H9 (cell line): ENCODE data around the gene CD2. TPM values are rescaled to one million over a fixed set of nuclear protein-coding genes. Genes with fewer than 3 reads are reported as not detected.

Source experiments
- DNase-seq: peaks from one replicate; pipeline ENCODE4 v3.0.0-alpha.2; 2017
- H2AFZ ChIP-seq: one replicate; pipeline ENCODE4 v1.6.1; 2013; ENCODE audit warnings: mild to moderate bottlenecking, low read length, control low read depth, moderate library complexity
- H2AK5ac ChIP-seq: 2 replicates; pipeline ENCODE4 v1.6.1; 2013; ENCODE audit warnings: low read length, control low read depth, mixed read lengths; ENCODE audit not compliant: insufficient read length
- H2BK120ac ChIP-seq: one replicate; pipeline ENCODE4 v1.6.1; 2013; ENCODE audit warnings: low read depth, mild to moderate bottlenecking, low read length, control low read depth, inconsistent platforms; ENCODE audit not compliant: poor library complexity, severe bottlenecking
- H2BK12ac ChIP-seq: 2 replicates; pipeline ENCODE4 v1.6.1; 2013; ENCODE audit warnings: low read length, control low read depth, mixed read lengths, low read depth; ENCODE audit not compliant: insufficient read length
- H2BK15ac ChIP-seq: 2 replicates; pipeline ENCODE4 v1.6.1; 2013; ENCODE audit warnings: low read depth, low read length, control low read depth
- H2BK20ac ChIP-seq: one replicate; pipeline ENCODE4 v1.6.1; 2013; ENCODE audit warnings: low read depth, mild to moderate bottlenecking, low read length, control low read depth, inconsistent platforms; ENCODE audit not compliant: poor library complexity, severe bottlenecking
- H2BK5ac ChIP-seq: 2 replicates; pipeline ENCODE4 v1.6.1; 2013; ENCODE audit warnings: low read length, control low read depth, mixed read lengths; ENCODE audit not compliant: insufficient read length
- H3K14ac ChIP-seq: 2 replicates; pipeline ENCODE4 v1.6.1; 2013; ENCODE audit warnings: low read length, control low read depth; ENCODE audit not compliant: insufficient read depth
- H3K18ac ChIP-seq: 2 replicates; pipeline ENCODE4 v1.6.1; 2013; ENCODE audit warnings: low read depth, mild to moderate bottlenecking, mixed read lengths, low read length, control low read depth; ENCODE audit not compliant: insufficient read length
- H3K23ac ChIP-seq: 2 replicates; pipeline ENCODE4 v1.6.1; 2013; ENCODE audit warnings: low read length, control low read depth, mixed read lengths, low read depth; ENCODE audit not compliant: insufficient read length
- H3K23me2 ChIP-seq: 2 replicates; pipeline ENCODE4 v1.6.1; 2013; ENCODE audit warnings: low read depth, mild to moderate bottlenecking, mixed read lengths, low read length, control low read depth; ENCODE audit not compliant: insufficient read length, poor library complexity, severe bottlenecking
- H3K27ac ChIP-seq: 2 replicates; pipeline ENCODE4 v1.5.1; 2013; ENCODE audit warnings: low read length, control low read depth, mixed read lengths, low read depth; ENCODE audit not compliant: insufficient read length
- H3K27me3 ChIP-seq: 2 replicates; pipeline ENCODE4 v1.6.1; 2013; ENCODE audit warnings: low read length, control low read depth, inconsistent platforms; ENCODE audit not compliant: insufficient read depth
- H3K4ac ChIP-seq: 2 replicates; pipeline ENCODE4 v1.6.1; 2013; ENCODE audit warnings: low read depth, mild to moderate bottlenecking, control low read depth, inconsistent platforms, low read length, moderate library complexity
- H3K4me1 ChIP-seq: 2 replicates; pipeline ENCODE4 v1.6.1; 2013; ENCODE audit warnings: low read length, control low read depth, inconsistent platforms; ENCODE audit not compliant: insufficient read depth
- H3K4me2 ChIP-seq: 2 replicates; pipeline ENCODE4 v1.6.1; 2013; ENCODE audit warnings: low read length, control low read depth, mixed read lengths; ENCODE audit not compliant: insufficient read length, insufficient read depth
- H3K56ac ChIP-seq: 2 replicates; pipeline ENCODE4 v1.6.1; 2013; ENCODE audit warnings: low read depth, mild to moderate bottlenecking, mixed read lengths, low read length, control low read depth; ENCODE audit not compliant: insufficient read length
- H3K79me1 ChIP-seq: 2 replicates; pipeline ENCODE4 v1.6.1; 2013; ENCODE audit warnings: low read depth, mild to moderate bottlenecking, moderate library complexity, low read length, control low read depth, inconsistent platforms; ENCODE audit not compliant: insufficient read depth, poor library complexity, severe bottlenecking
- H3K79me2 ChIP-seq: 2 replicates; pipeline ENCODE4 v1.6.1; 2013; ENCODE audit warnings: low read length, control low read depth, inconsistent platforms; ENCODE audit not compliant: insufficient read depth
- H3K9ac ChIP-seq: 2 replicates; pipeline ENCODE4 v1.6.1; 2013; ENCODE audit warnings: low read length, control low read depth, mixed read lengths; ENCODE audit not compliant: insufficient read length; ENCODE audit errors: extremely low read depth
- H3K9me3 ChIP-seq: one replicate; pipeline ENCODE4 v1.6.1; 2013; ENCODE audit warnings: low read depth, low read length, inconsistent platforms; ENCODE audit not compliant: control insufficient read depth
- H3T11ph ChIP-seq: one replicate; pipeline ENCODE4 v1.6.1; 2013; ENCODE audit warnings: mild to moderate bottlenecking, low read length, control low read depth, inconsistent platforms
- H4K20me1 ChIP-seq: one replicate; pipeline ENCODE4 v1.6.1; 2013; ENCODE audit not compliant: control insufficient read depth, insufficient read length, insufficient read depth
- H4K5ac ChIP-seq: 2 replicates; pipeline ENCODE4 v1.6.1; 2013; ENCODE audit warnings: low read depth, mild to moderate bottlenecking, mixed read lengths, low read length, control low read depth; ENCODE audit not compliant: insufficient read length
- H4K8ac ChIP-seq: replicated peaks from 2 replicates; pipeline ENCODE4 v1.6.1; 2013; ENCODE audit warnings: low read length, control low read depth, mixed read lengths, low read depth; ENCODE audit not compliant: insufficient read length
- H4K91ac ChIP-seq: 2 replicates; pipeline ENCODE4 v1.6.1; 2013; ENCODE audit warnings: low read depth, mild to moderate bottlenecking, moderate library complexity, mixed read lengths, low read length, control low read depth; ENCODE audit not compliant: insufficient read length
- H3K27ac Mint-ChIP-seq, 3 experiments: 2 replicates in 2 of 3; 3 replicates in 1 of 3; pipeline ENCODE4 v1.8.0; 2020 to 2021; ENCODE audit warnings: mixed read lengths in 3 of 3, mild to moderate bottlenecking in 1 of 3, moderate library complexity in 1 of 3
- H3K27me3 Mint-ChIP-seq: 2 replicates; pipeline ENCODE4 v1.8.0; 2021; ENCODE audit warnings: low read depth, mild to moderate bottlenecking, moderate library complexity, mixed read lengths
- H3K36me3 Mint-ChIP-seq, 3 experiments: 2 replicates in 2 of 3; 3 replicates in 1 of 3; pipeline ENCODE4 v1.8.0; 2020 to 2021; ENCODE audit warnings: low read depth in 3 of 3, mixed read lengths in 3 of 3; ENCODE audit not compliant: insufficient read depth in 1 of 3
- H3K4me1 Mint-ChIP-seq, 2 experiments: 2 replicates each; pipeline ENCODE4 v1.8.0; 2020; ENCODE audit warnings: mixed read lengths in 2 of 2
- H3K4me3 Mint-ChIP-seq, 2 experiments: 2 replicates in 1 of 2; 3 replicates in 1 of 2; pipeline ENCODE4 v1.8.0; 2020 to 2021; ENCODE audit warnings: mild to moderate bottlenecking in 2 of 2, mixed read lengths in 2 of 2, moderate library complexity in 1 of 2
- H3K9me3 Mint-ChIP-seq, 2 experiments: 2 replicates in 1 of 2; 3 replicates in 1 of 2; pipeline ENCODE4 v1.8.0; 2020; ENCODE audit warnings: mild to moderate bottlenecking in 2 of 2, mixed read lengths in 2 of 2, moderate library complexity in 1 of 2
- CTCF ChIP-seq: fragments of 200-600 bp; sonication (generic); conservative IDR thresholded peaks from 3 replicates; pipeline ENCODE4 v1.8.0; 2021; ENCODE audit warnings: antibody characterized with exemption, mild to moderate bottlenecking
- whole genome bisulfite sequencing: extraction: QIAGEN DNeasy Blood & Tissue Kit; methylation state at CpG from one replicate; pipeline ENCODE4 v1.1.7; 2013; ENCODE audit warnings: missing lambda C conversion rate, low lambda C conversion rate, mixed read lengths; ENCODE audit not compliant: insufficient read length; ENCODE audit errors: extremely low coverage; 5-methylcytosine and 5-hydroxymethylcytosine counted together
- total RNA-seq: library from RNA; stranded (reverse); gene quantifications from 2 replicates; pipeline ENCODE4 v1.2.1, GENCODE V29; 2021

Gene CD2
- total RNA-seq, 1 experiment from 2014 or later: not detected

- peaks cover 6% of the 10 kb centered on the region in 2 experiments; a peak in 3 of 4 replicates for H3K4me1 Mint-ChIP-seq
- no peak overlapping the region for H2BK120ac ChIP-seq
- H3K23ac ChIP-seq: no peak overlapping the region
- H3T11ph ChIP-seq: no peak overlapping the region
- peaks cover 6 to 11% of the 10 kb centered on the region in 2 experiments for H3K9me3 Mint-ChIP-seq
- H3K4ac ChIP-seq: no peak overlapping the region
- H2BK5ac ChIP-seq: no peak overlapping the region
- no peak for DNase-seq
- H4K91ac ChIP-seq: no peak overlapping the region
- no peak overlapping the region for H3K14ac ChIP-seq
- no peak overlapping the region for H4K5ac ChIP-seq
- H3K27ac ChIP-seq: no peak overlapping the region
- no peaks in the 10 kb centered on the region for H3K79me1 ChIP-seq
- no peak overlapping the region for H4K8ac ChIP-seq
- H3K4me2 ChIP-seq: no peak overlapping the region
- H3K27me3 ChIP-seq: no peaks in the 10 kb centered on the region
- H2AFZ ChIP-seq: no peak overlapping the region
- H3K23me2 ChIP-seq: no peaks in the 10 kb centered on the region
- H4K20me1 ChIP-seq: no peaks in the 10 kb centered on the region
- no peak overlapping the region for H2BK15ac ChIP-seq
- H3K27ac Mint-ChIP-seq: no peak overlapping the region
- no peak overlapping the region for H2AK5ac ChIP-seq
- H3K4me1 ChIP-seq: no peaks in the 10 kb centered on the region
- no peak overlapping the region for H2BK20ac ChIP-seq
- H2BK12ac ChIP-seq: no peak overlapping the region
- no peak for TF ChIP-seq CTCF
- H3K36me3 Mint-ChIP-seq: no peaks in the 10 kb centered on the region; a peak in 2 of 7 replicates
- H3K18ac ChIP-seq: no peak overlapping the region
- no peaks in the 10 kb centered on the region for H3K79me2 ChIP-seq
- no peak overlapping the region for H3K4me3 Mint-ChIP-seq
- no peak overlapping the region for H3K56ac ChIP-seq
- H3K27me3 Mint-ChIP-seq: no peaks in the 10 kb centered on the region; the same call in 1 of the 2 replicates
- H3K9ac ChIP-seq: no peak overlapping the region
- no CpG with 5 or more reads among the region's 1 CpG for WGBS
- no peaks in the 10 kb centered on the region for H3K9me3 ChIP-seq
These were observed 18.4 kb downstream of the CD2 start for GRCh38 chr1:116772648-116773045.
